Glutamatergic neuron (in vitro differentiated cells): ENCODE data around the gene SLC31A1. TPM values are rescaled to one million over a fixed set of nuclear protein-coding genes. Genes with fewer than 3 reads are reported as not detected.
A peak's percentile ranks its signal among the peaks of the same experiment; 100 is the strongest.

Experiments used
- DNase-seq: peaks from one replicate; pipeline ENCODE4 v3.0.0; 2022
- H3K27ac Mint-ChIP-seq: one replicate; pipeline ENCODE4 v1.8.0; 2020; ENCODE audit warnings: mild to moderate bottlenecking, mixed read lengths, inconsistent platforms; ENCODE audit not compliant: unreplicated experiment
- H3K27me3 Mint-ChIP-seq: one replicate; pipeline ENCODE4 v1.8.0; 2020; ENCODE audit warnings: mild to moderate bottlenecking, moderate library complexity, mixed read lengths, inconsistent platforms; ENCODE audit not compliant: unreplicated experiment
- H3K36me3 Mint-ChIP-seq: one replicate; pipeline ENCODE4 v1.8.0; 2020; ENCODE audit warnings: mild to moderate bottlenecking, mixed read lengths, inconsistent platforms; ENCODE audit not compliant: unreplicated experiment
- H3K4me1 Mint-ChIP-seq: one replicate; pipeline ENCODE4 v1.8.0; 2020; ENCODE audit warnings: mild to moderate bottlenecking, low read depth, mixed read lengths, inconsistent platforms; ENCODE audit not compliant: unreplicated experiment
- H3K4me3 Mint-ChIP-seq: one replicate; pipeline ENCODE4 v1.8.0; 2020; ENCODE audit warnings: mild to moderate bottlenecking, mixed read lengths, inconsistent platforms; ENCODE audit not compliant: unreplicated experiment
- H3K9me3 Mint-ChIP-seq: one replicate; pipeline ENCODE4 v1.8.0; 2020; ENCODE audit warnings: mild to moderate bottlenecking, moderate library complexity, mixed read lengths, inconsistent platforms; ENCODE audit not compliant: unreplicated experiment
- CTCF ChIP-seq: fragments of 200-600 bp; sonication (generic); IDR thresholded peaks from one replicate; pipeline ENCODE4 v1.5.0; 2021; ENCODE audit not compliant: partially characterized antibody, unreplicated experiment
- total RNA-seq: library from RNA; stranded (reverse); fragmentation: NEBNext Ultra II Directional; extraction: Animal tissue kit (Norgen Biotek cat#: 25700); gene quantifications from one replicate; pipeline ENCODE4 v1.2.1, GENCODE V29; 2021; ENCODE audit not compliant: unreplicated experiment

SLC31A1 gene
- total RNA-seq, 1 donor from 2014 or later, result 11.2 TPM

- Mint-ChIP-seq H3K4me3 (peak overlapping the region; percentile 94), H3K4me1 (peaks cover 11% of the 10 kb centered on the region), H3K27ac (peak overlapping the region; percentile 18), H3K36me3 (no peaks in the 10 kb centered on the region), H3K27me3 (peaks cover 5% of the 10 kb centered on the region), H3K9me3 (peaks cover 6% of the 10 kb centered on the region)
- no peak for TF ChIP-seq CTCF
- DNase-seq, result no peak
Observed at GRCh38 chr9:113219969-113220368, 1.4 kb upstream of the SLC31A1 start.

- Mint-ChIP-seq H3K27me3 (peaks cover 5% of the 10 kb centered on the region), H3K9me3 (peaks cover 6% of the 10 kb centered on the region), H3K36me3 (no peaks in the 10 kb centered on the region), H3K4me1 (peaks cover 11% of the 10 kb centered on the region), H3K27ac (peak overlapping the region; percentile 76), H3K4me3 (peak overlapping the region; percentile 94)
- DNase-seq, result no peak
- TF ChIP-seq CTCF, result no peak
Observed at GRCh38 chr9:113220467-113221002, 809 bp upstream of the SLC31A1 start.

GRCh38 chr9:113221800-113222481 lies 597 bp downstream of the SLC31A1 start:
- Mint-ChIP-seq H3K27ac (peak overlapping the region; percentile 76), H3K4me1 (peaks cover 11% of the 10 kb centered on the region), H3K4me3 (peak overlapping the region; percentile 94), H3K36me3 (no peaks in the 10 kb centered on the region), H3K27me3 (peaks cover 5% of the 10 kb centered on the region), H3K9me3 (peaks cover 6% of the 10 kb centered on the region)
- DNase-seq, result no peak
- no peak for TF ChIP-seq CTCF

- Mint-ChIP-seq H3K36me3 (no peaks in the 10 kb centered on the region), H3K9me3 (peaks cover 6% of the 10 kb centered on the region), H3K4me1 (peaks cover 11% of the 10 kb centered on the region), H3K27me3 (peaks cover 5% of the 10 kb centered on the region), H3K27ac (no peak overlapping the region), H3K4me3 (peak overlapping the region; percentile 94)
- TF ChIP-seq CTCF, result no peak
- no peak for DNase-seq
Observed at GRCh38 chr9:113222482-113222841, 1.1 kb downstream of the SLC31A1 start.

DNA sequence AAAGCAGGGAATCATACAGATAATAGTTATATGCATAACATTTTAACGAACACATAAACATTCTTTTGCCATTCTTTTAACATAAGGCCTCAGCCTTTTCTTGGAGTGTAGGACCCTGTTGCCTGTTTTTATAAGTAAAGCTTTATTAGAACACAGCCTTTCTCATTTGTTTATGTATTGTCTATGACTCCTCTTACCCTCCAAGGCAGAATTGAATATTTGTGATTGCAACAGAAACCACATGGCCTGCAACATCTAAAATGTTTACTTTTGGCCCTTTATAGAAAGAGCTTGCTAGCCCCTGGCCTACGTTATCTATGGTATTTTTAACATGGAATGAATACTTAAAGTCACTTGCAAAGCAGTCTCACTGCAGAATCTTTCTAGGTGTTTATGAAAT lies 2.6 kb downstream of the SLC31A1 start:
- Mint-ChIP-seq H3K36me3 (no peaks in the 10 kb centered on the region), H3K4me1 (peaks cover 11% of the 10 kb centered on the region), H3K27ac (no peak overlapping the region), H3K27me3 (peaks cover 5% of the 10 kb centered on the region), H3K4me3 (no peak overlapping the region), H3K9me3 (peaks cover 6% of the 10 kb centered on the region)
- DNase-seq, result no peak
- no peak for TF ChIP-seq CTCF
